Measurements from ENCODE around the gene TMEM209. TPM values are rescaled to one million over a fixed set of nuclear protein-coding genes. Genes with fewer than 3 reads are reported as not detected.
"Not testable (repeated sequence)": the region's sequence is repeated elsewhere in the genome, so short reads cannot be mapped to it uniquely, and the experiment has no call there.

The TMEM209 gene
- total and polyA plus RNA-seq, 2 experiments from 2014 or later: 11.7 to 18.3 TPM

DNA sequence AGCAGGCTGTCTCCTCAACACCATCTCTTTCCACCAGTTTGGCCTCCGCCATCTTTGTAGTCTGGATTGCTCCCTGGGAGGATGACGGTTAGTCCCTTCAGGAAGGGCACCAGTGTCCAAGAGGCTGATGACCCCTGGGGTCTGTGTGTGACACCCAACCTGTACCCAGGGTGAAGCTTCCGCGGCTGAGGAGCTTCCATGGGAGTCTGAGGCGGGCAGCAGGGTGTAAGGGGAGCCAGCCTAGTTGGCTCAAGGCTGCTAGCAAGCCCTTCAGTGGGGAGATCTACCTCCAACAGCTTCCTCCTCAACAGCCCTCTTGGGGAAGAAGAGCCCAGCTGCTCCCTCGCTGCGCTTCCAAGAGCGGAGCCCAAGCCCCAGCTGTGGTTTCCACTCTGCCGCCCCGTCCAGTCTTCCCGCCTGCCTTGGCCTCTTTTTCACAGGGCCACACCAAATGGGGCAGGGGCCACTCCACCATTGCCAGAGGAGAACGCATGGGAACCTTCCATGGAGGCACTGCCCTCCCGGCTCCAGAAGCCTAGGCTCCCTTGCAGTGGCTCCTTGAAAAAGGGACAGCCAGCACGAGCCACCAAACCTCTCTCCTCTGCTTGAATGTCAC, 57.4 kb downstream of the TMEM209 start:
- no peaks in the 10 kb centered on the region for H3K9me2 ChIP-seq (ENCODE audit: insufficient read depth)
- no peaks in the 10 kb centered on the region for H4K20me1 ChIP-seq (ENCODE audit: insufficient read depth)
- H3K36me3 ChIP-seq (ENCODE audit: low read depth): no peaks in the 10 kb centered on the region
- peaks cover 16% of the 10 kb centered on the region for H3K4me1 ChIP-seq (ENCODE audit: insufficient read depth)
- no peaks in the 10 kb centered on the region for H3K27me3 ChIP-seq (replicated peaks; ENCODE audit: insufficient read depth)
- H3K9me3 ChIP-seq (ENCODE audit: low read depth): no peaks in the 10 kb centered on the region
- 90 to 94% methylated on average over 14 of the region's 14 CpGs for WGBS, 2 experiments (ENCODE audit: low coverage in 1 of 2, low lambda C conversion rate in 2 of 2, missing lambda C conversion rate in 2 of 2)
- in situ Hi-C loops (cut with MboI): no loop called here
- no peak overlapping the region for H3K27ac ChIP-seq
- no peak overlapping the region for H3K4me3 ChIP-seq
- no peak overlapping the region for H3K4me2 ChIP-seq (ENCODE audit: unreplicated experiment)
- H3F3A ChIP-seq (ENCODE audit: insufficient read depth): peaks cover 7% of the 10 kb centered on the region; the same call in 1 of the 2 replicates
- H2AFZ ChIP-seq: no peak overlapping the region
- DNase-seq: no peak
- H3K9ac ChIP-seq: no peak overlapping the region
- TF ChIP-seq EZH2 (IDR thresholded peaks at IDR 0.05; ENCODE audit: insufficient read depth, poor library complexity, severe bottlenecking) (no peak), EZH2phosphoT487 (IDR thresholded peaks at IDR 0.05; ENCODE audit: insufficient read depth, low read depth) (no peak)
- no peaks in the 10 kb centered on the region for H3K79me2 ChIP-seq (ENCODE audit: insufficient read depth)

DNA sequence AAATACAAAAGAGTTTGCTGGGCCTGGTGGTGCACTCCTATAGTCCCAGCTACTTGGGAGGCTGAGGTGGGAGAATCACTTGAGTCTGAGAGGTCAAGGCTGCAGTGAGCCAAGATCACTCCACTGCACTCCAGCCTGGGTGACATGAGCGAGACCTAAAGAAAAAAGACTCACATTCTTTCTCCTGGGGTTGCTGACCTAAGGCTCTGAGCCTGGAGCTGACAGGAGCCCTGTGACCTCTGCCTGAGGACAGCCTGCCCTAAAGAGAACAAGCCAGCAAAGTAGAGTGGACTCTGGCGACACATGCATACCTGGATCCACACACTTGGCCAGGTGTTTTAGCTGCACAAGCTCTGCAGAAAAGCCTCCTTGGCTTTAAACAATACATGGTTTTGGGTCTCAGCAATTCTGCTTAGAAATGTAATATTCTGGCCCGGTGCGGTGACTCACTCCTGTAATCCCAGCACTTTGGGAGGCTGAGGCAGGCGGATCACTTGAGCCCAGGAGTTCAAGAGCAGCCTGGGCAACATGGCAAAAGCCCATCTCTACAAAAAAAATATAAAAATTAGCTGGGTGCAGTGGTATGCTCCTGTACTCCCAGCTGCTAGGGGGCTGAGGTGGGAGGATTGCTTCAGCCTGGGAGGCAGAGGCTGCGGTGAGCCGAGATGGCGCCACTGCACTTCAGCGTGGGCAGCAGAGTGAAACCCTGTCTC, 58.4 kb downstream of the TMEM209 start:
- DNase-seq: no peak
- H3K4me3 ChIP-seq: no peak overlapping the region
- H3K27me3 ChIP-seq (replicated peaks; ENCODE audit: insufficient read depth): no peaks in the 10 kb centered on the region
- no peaks in the 10 kb centered on the region for H4K20me1 ChIP-seq (ENCODE audit: insufficient read depth)
- no peaks in the 10 kb centered on the region for H3K9me2 ChIP-seq (ENCODE audit: insufficient read depth)
- H3K9ac ChIP-seq: no peak overlapping the region
- no peaks in the 10 kb centered on the region for H3K79me2 ChIP-seq (ENCODE audit: insufficient read depth)
- no peaks in the 10 kb centered on the region for H3K36me3 ChIP-seq (ENCODE audit: low read depth)
- H3K27ac ChIP-seq: no peak overlapping the region
- no peak overlapping the region for H2AFZ ChIP-seq
- TF ChIP-seq EZH2phosphoT487 (IDR thresholded peaks at IDR 0.05; ENCODE audit: insufficient read depth, low read depth) (no peak), EZH2 (IDR thresholded peaks at IDR 0.05; ENCODE audit: insufficient read depth, poor library complexity, severe bottlenecking) (no peak)
- 97 to 98% methylated on average over 9 of the region's 9 CpGs for WGBS, 2 experiments (ENCODE audit: low coverage in 1 of 2, low lambda C conversion rate in 2 of 2, missing lambda C conversion rate in 2 of 2)
- in situ Hi-C loops (cut with MboI): no loop called here
- H3K4me2 ChIP-seq (ENCODE audit: unreplicated experiment): no peak overlapping the region
- no peaks in the 10 kb centered on the region for H3K9me3 ChIP-seq (ENCODE audit: low read depth)
- H3F3A ChIP-seq (ENCODE audit: insufficient read depth): peaks cover 7% of the 10 kb centered on the region; the same call in 1 of the 2 replicates
- H3K4me1 ChIP-seq (ENCODE audit: insufficient read depth): peaks cover 18% of the 10 kb centered on the region

DNA sequence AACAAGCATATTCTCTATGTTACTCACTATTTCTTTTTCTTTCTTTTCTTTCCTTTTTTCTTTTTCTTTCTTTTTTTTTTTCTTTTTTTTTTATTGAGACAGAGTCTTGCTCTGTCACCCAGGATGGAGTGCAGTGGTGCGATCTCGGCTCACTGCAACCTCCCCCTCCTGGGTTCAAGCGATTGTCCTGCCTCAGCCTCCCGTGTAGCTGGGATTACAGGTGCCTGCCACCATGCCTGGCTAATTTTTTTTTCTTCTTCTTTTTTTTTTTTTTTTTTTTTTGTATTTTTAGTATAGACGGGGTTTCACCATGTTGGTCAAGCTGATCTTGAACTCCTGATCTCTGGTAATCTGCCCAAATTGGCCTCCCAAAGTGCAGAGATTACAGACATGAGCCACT, 59.1 kb downstream of the TMEM209 start:
- H3K27me3 ChIP-seq (replicated peaks; ENCODE audit: insufficient read depth); H3K4me2 ChIP-seq (ENCODE audit: unreplicated experiment); H3K36me3 ChIP-seq (ENCODE audit: low read depth); H3K27ac ChIP-seq; H3K9ac ChIP-seq; H2AFZ ChIP-seq; H3F3A ChIP-seq (ENCODE audit: insufficient read depth); H3K4me3 ChIP-seq; H3K9me3 ChIP-seq (ENCODE audit: low read depth); H4K20me1 ChIP-seq (ENCODE audit: insufficient read depth); H3K9me2 ChIP-seq (ENCODE audit: insufficient read depth); DNase-seq; in situ Hi-C loops (cut with MboI); H3K79me2 ChIP-seq (ENCODE audit: insufficient read depth): not testable (repeated sequence)
- WGBS, 2 experiments (ENCODE audit: low coverage in 1 of 2, low lambda C conversion rate in 2 of 2, missing lambda C conversion rate in 2 of 2): 93 to 96% methylated on average over 4 to 5 of the region's 5 CpGs
- H3K4me1 ChIP-seq (ENCODE audit: insufficient read depth): peaks cover 21% of the 10 kb centered on the region

DNA sequence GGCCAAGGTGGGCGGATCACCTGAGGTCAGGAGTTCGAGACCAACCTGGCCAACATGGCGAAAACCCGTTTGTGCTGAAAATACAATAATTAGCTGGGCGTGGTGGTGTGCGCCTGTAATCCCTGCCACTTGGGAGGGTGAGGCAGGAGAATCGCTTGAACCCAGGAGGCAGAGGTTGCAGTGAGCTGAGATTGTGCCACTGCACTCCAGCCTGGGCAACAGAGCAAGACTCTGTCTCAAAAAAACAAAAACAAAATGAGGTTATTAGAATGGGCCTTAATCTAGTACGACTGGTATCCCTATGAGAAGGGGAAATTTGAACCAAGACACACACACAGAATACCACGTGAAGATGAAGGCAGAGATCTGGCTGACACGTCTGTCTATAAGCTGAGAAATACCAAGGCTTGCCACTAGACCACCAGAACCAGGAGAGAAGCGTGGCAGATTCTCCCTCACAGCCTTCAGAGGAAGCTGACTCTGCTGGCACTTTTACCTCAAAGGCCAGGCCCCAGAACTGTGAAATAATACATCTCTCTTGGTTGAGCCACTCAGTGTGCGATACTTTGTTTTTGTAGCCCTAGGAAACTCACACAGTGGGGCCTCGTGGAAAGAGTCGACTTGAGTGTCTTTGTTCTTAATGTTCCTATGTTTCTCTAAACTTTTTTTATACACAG, 59.6 kb downstream of the TMEM209 start:
- H3K27ac ChIP-seq: no peak overlapping the region
- 86 to 87% methylated on average over 14 of the region's 14 CpGs for WGBS, 2 experiments (ENCODE audit: low coverage in 1 of 2, low lambda C conversion rate in 2 of 2, missing lambda C conversion rate in 2 of 2)

More for the DNA sequence above, 59.6 kb downstream of the TMEM209 start:
- Histone ChIP-seq H3K9ac (no peak overlapping the region), H3K27me3 (replicated peaks; ENCODE audit: insufficient read depth) (no peaks in the 10 kb centered on the region), H3K36me3 (ENCODE audit: low read depth) (no peaks in the 10 kb centered on the region), H3K9me3 (ENCODE audit: low read depth) (no peaks in the 10 kb centered on the region), H3K79me2 (ENCODE audit: insufficient read depth) (no peaks in the 10 kb centered on the region), H3K4me2 (ENCODE audit: unreplicated experiment) (no peak overlapping the region), H3F3A (ENCODE audit: insufficient read depth) (peaks cover 7% of the 10 kb centered on the region; the same call in 1 of the 2 replicates), H2AFZ (no peak overlapping the region), H3K4me1 (ENCODE audit: insufficient read depth) (peaks cover 21% of the 10 kb centered on the region), H4K20me1 (ENCODE audit: insufficient read depth) (no peaks in the 10 kb centered on the region), H3K4me3 (no peak overlapping the region), H3K9me2 (ENCODE audit: insufficient read depth) (no peaks in the 10 kb centered on the region)
- TF ChIP-seq EZH2 (IDR thresholded peaks at IDR 0.05; ENCODE audit: insufficient read depth, poor library complexity, severe bottlenecking) (no peak), EZH2phosphoT487 (IDR thresholded peaks at IDR 0.05; ENCODE audit: insufficient read depth, low read depth) (no peak)
- in situ Hi-C loops (cut with MboI): no loop called here
- DNase-seq: no peak
